Activated T-cell treated with anti-CD3 and anti-CD28 coated beads, Interleukin-2, amount 50 U/mL, for 4 hours (primary cell): Measurements from ENCODE around the gene TJP3. TPM values are rescaled to one million over a fixed set of nuclear protein-coding genes. Genes with fewer than 3 reads are reported as not detected.

ENCODE experiments used
- ATAC-seq, 2 donors: fragments of 200-7000 bp; cut with Tn5 transposase; one replicate each; pipeline ENCODE4 v1.10.0; 2021
- DNase-seq: peaks from one replicate; pipeline ENCODE4 v3.0.0-alpha.2; 2020
- H3K27me3 Mint-ChIP-seq: one replicate; pipeline ENCODE4 v1.8.0; 2021; ENCODE audit warnings: low read depth, mixed read lengths
- H3K36me3 Mint-ChIP-seq: one replicate; pipeline ENCODE4 v1.8.0; 2022; ENCODE audit warnings: mixed read lengths; ENCODE audit not compliant: insufficient read depth
- H3K4me1 Mint-ChIP-seq: one replicate; pipeline ENCODE4 v1.8.0; 2021; ENCODE audit warnings: low read depth, mixed read lengths
- H3K4me3 Mint-ChIP-seq: one replicate; pipeline ENCODE4 v1.8.0; 2021; ENCODE audit warnings: mild to moderate bottlenecking, moderate library complexity, mixed read lengths
- H3K9me3 Mint-ChIP-seq: one replicate; pipeline ENCODE4 v1.8.0; 2021; ENCODE audit warnings: mixed read lengths
- total RNA-seq, 3 donors: library from RNA; stranded (reverse); gene quantifications; one replicate each; pipeline ENCODE4 v1.2.1, GENCODE V29; 2021

TJP3 gene
- total RNA-seq, 3 donors from 2014 or later = 0.61 to 1.1 (median 0.66) TPM

DNA sequence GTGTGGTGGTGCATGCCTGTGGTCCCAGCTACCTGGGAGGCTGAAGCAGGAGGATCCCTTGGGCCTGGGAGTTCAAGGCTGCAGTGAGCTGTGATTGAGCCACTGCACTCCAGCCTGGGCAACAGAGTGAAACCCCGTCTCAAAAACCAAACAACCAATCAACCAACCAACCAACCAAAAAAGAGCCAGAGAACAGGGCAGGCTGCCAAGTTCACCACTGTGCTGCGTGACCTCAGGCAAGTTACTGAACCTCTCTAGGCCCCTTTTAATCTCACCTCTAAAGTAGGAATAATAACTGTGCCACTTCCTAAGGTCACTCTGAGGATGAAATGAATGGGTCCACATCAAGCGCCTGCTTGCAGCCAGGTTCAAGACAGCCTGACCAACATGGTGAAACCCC, 16.9 kb downstream of the TJP3 start:
- no peak for ATAC-seq
- Mint-ChIP-seq H3K4me1 (peaks cover 12% of the 10 kb centered on the region), H3K27me3 (peaks cover 4% of the 10 kb centered on the region), H3K36me3 (no peaks in the 10 kb centered on the region), H3K4me3 (no peak overlapping the region), H3K9me3 (no peaks in the 10 kb centered on the region)
- no peak for DNase-seq

DNA sequence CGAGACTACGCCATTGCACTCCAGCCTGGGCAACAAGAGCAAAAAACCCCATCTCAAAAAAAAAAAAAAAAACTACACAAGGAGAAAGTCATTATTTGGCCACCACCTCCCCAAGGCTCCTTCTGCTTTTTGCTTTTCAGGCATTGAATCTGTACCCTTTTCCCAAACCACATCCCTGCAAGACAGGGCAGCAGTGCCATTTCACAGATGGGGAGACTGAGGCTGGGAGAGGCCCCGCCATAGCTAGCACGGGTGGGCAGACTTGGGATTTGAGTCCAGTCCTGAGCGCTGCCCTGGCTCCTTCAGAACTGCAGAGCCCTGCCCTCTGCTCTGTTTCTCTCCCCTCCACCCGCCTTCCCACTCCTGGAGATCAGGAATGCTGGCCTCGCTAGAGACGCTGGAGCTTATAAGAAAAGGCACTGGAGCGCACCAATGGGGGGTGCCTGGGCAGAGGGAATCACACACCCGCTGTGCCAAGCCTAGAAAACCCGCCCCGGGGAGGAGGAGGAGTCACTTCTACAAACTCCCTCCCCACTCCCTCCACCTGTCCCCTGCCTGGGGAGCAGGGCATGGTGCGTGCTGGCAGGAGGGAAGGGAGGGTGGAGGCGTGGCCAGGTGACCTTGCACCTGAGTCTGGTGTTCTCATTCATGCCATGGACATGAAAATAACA, 17.6 kb downstream of the TJP3 start:
- no peak for ATAC-seq
- no peak for DNase-seq
- Mint-ChIP-seq H3K4me3 (no peak overlapping the region), H3K4me1 (peaks cover 12% of the 10 kb centered on the region), H3K36me3 (no peaks in the 10 kb centered on the region), H3K27me3 (peaks cover 4% of the 10 kb centered on the region), H3K9me3 (no peaks in the 10 kb centered on the region)

DNA sequence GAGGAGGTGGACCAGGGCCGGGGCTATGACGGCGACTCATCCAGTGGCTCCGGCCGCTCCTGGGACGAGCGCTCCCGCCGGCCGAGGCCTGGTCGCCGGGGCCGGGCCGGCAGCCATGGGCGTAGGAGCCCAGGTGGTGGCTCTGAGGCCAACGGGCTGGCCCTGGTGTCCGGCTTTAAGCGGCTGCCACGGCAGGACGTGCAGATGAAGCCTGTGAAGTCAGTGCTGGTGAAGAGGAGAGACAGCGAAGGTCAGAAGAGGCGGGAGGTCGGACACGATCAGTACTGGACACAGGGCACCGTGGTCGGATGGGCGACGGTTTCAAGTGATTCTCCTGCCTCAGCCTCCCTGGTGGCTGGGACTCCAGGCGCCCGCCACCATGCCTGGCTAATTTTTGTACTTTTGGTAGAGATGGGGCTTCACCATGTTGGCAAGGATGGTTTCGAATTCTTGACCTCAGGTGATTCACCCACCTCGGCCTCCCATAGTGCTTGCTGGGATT, 22.3 kb downstream of the TJP3 start:
- ATAC-seq (no peak), DNase-seq (no peak)
- H3K27me3 Mint-ChIP-seq = no peaks in the 10 kb centered on the region
- H3K4me3 Mint-ChIP-seq = no peak overlapping the region
- peaks cover 3% of the 10 kb centered on the region for H3K36me3 Mint-ChIP-seq
- no peaks in the 10 kb centered on the region for H3K9me3 Mint-ChIP-seq
- no peaks in the 10 kb centered on the region for H3K4me1 Mint-ChIP-seq

DNA sequence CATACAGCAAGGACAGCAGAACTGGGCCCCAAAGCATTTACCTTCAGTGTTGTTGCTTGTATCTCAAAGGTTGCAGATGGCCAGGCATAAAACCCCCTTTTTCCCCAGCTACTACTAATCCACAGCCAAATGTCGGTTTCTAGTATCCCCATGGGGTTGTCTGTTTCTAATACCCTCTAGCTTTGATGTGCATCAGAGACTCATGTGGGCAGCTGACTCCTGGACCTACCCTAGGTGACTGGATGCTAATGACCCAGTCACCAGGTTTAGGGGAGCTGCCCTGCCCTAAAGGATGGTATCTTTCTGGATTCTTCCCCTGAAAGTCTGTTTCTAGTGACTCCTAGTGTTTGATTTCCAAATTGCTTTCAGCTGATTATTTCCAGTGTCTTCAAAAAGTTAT, 23.9 kb downstream of the TJP3 start:
- Mint-ChIP-seq H3K27me3 (no peaks in the 10 kb centered on the region), H3K4me1 (no peaks in the 10 kb centered on the region), H3K4me3 (no peak overlapping the region), H3K9me3 (no peaks in the 10 kb centered on the region), H3K36me3 (peaks cover 3% of the 10 kb centered on the region)
- ATAC-seq (no peak), DNase-seq (no peak)

DNA sequence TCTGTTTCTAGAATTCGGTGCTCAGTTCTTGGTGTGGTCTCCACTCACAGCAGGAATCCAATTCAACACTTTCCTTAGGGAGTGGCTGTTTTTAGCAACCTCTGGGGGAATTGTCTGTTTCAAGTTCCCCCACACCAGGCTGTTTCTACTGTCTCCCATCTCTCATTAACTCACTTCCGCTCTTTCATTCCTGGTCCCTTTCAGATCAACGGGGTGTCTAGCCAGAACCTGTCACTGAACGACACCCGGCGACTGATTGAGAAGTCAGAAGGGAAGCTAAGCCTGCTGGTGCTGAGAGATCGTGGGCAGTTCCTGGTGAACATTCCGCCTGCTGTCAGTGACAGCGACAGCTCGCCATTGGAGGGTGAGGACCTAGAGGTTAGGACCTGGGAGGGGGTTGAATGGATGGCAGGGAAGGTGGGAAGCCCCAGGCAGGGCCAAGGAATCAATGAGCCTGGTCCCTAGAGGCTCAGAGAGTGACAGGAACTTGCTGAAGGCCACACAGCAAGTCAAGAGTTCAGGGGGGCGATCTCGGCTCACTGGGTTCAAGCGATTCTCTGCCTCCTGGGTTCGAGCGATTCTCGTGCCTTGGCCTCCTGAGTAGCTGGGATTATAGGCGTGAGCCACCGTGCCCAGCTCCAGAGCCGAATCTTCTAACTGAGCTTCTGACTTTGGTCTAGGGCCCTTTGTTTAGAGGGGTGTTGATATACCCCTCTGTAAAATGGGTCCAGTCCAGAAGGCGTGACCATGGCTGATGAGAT, 25.5 kb downstream of the TJP3 start:
- Mint-ChIP-seq H3K36me3 (peaks cover 3% of the 10 kb centered on the region), H3K4me1 (peaks cover 7% of the 10 kb centered on the region), H3K4me3 (no peak overlapping the region), H3K9me3 (no peaks in the 10 kb centered on the region), H3K27me3 (no peaks in the 10 kb centered on the region)
- DNase-seq (no peak), ATAC-seq (no peak)

DNA sequence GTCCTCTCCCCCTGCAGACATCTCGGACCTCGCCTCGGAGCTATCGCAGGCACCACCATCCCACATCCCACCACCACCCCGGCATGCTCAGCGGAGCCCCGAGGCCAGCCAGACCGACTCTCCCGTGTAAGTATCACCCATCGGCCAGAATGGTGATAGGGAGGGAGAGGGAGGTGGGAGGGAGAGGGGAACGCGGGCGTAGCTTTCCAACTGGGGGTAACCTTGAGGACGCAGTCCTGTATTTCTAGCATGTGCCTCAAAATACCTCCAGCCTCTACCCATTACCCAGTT, 26.1 kb downstream of the TJP3 start:
- ATAC-seq = no peak
- H3K9me3 Mint-ChIP-seq = no peaks in the 10 kb centered on the region
- peaks cover 3% of the 10 kb centered on the region for H3K36me3 Mint-ChIP-seq
- DNase-seq = no peak
- no peak overlapping the region for H3K4me3 Mint-ChIP-seq
- no peaks in the 10 kb centered on the region for H3K27me3 Mint-ChIP-seq
- H3K4me1 Mint-ChIP-seq = peaks cover 12% of the 10 kb centered on the region

DNA sequence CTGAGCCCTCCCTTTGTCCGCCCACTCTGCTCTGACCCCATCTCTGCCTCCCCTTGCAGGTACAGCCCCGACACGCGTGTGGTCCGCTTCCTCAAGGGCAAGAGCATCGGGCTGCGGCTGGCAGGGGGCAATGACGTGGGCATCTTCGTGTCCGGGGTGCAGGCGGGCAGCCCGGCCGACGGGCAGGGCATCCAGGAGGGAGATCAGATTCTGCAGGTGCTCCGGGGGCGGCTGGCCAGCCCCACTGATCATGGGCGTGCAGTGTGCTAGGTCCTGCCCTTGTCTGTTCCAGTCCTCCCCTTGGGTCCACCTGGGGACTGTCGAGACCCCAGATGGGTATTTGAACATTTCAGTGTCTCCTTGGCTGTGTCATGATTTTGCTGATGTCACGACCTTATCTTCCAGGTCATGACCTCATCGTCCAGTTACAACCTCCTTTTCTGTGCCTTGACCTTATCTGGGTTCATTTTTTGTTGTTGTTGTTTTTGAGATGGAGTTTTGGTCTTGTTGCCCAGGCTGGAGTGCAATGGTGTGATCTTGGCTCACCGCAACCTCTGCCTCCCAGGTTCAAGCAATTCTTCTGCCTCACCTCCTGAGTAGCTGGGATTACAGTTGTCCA, 28.0 kb downstream of the TJP3 start:
- H3K9me3 Mint-ChIP-seq = no peaks in the 10 kb centered on the region
- DNase-seq = no peak
- no peak overlapping the region for H3K4me3 Mint-ChIP-seq
- H3K4me1 Mint-ChIP-seq = peaks cover 18% of the 10 kb centered on the region
- no peaks in the 10 kb centered on the region for H3K27me3 Mint-ChIP-seq
- H3K36me3 Mint-ChIP-seq = peaks cover 3% of the 10 kb centered on the region
- ATAC-seq = no peak

DNA sequence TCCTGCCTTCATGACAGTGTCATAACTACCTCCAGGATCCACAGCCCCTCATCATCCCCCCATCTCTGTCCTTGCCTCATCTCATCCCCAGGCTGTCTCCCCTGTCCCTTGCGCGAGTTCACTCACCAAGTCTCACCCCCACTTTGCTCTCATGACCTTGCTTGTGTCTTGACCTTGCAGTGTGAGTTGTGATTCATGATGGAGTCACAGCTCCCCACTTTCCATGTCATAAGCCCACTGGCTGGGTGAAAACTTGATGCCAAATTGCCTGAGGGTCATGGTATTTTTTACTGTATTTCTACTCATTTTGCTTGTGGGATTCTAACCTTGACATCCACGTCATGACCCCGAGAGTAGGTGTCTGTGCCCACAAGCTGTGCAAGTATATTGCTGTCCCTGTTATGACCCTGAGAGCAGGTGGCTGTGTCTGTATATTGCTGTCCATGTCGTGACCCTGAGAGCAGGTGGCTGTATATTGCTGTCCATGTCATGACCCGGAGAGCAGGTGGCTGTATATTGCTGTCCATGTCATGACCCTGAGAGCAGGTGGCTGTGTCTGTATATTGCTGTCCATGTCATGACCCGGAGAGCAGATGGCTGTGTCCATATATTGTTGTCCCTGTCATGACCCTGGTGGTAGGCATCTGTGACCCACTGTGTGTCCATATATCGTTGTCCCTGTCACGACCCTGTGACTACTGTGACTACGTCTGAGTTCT, 29.5 kb downstream of the TJP3 start:
- no peaks in the 10 kb centered on the region for H3K36me3 Mint-ChIP-seq
- no peak for ATAC-seq
- no peaks in the 10 kb centered on the region for H3K27me3 Mint-ChIP-seq
- no peaks in the 10 kb centered on the region for H3K9me3 Mint-ChIP-seq
- peaks cover 18% of the 10 kb centered on the region for H3K4me1 Mint-ChIP-seq
- no peak overlapping the region for H3K4me3 Mint-ChIP-seq
- no peak for DNase-seq

DNA sequence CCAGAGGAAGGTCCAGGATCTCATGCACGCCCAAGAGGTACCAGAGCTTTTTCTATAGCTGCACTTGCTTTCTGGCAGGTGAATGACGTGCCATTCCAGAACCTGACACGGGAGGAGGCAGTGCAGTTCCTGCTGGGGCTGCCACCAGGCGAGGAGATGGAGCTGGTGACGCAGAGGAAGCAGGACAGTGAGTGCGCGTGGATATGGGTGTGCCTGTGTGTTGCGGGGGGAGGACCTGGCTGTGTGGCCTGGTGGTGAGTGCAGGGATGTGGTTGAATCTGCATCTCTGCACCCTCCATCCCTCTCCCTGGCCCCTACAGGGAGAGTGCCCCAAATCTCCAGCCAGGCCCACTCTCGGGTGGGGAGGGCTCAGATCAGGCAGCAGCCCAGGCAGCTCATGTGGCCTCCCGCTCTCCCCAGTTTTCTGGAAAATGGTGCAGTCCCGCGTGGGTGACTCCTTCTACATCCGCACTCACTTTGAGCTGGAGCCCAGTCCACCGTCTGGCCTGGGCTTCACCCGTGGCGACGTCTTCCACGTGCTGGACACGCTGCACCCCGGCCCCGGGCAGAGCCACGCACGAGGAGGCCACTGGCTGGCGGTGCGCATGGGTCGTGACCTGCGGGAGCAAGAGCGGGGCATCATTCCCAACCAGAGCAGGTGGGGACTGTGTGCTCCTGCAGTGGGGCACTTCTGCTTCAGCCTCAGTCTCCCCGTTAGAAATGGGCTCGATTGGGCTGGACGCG, 30.5 kb downstream of the TJP3 start:
- Mint-ChIP-seq H3K27me3 (no peaks in the 10 kb centered on the region), H3K36me3 (no peaks in the 10 kb centered on the region), H3K4me3 (no peak overlapping the region), H3K4me1 (peaks cover 18% of the 10 kb centered on the region), H3K9me3 (no peaks in the 10 kb centered on the region)
- ATAC-seq (no peak), DNase-seq (no peak)

DNA sequence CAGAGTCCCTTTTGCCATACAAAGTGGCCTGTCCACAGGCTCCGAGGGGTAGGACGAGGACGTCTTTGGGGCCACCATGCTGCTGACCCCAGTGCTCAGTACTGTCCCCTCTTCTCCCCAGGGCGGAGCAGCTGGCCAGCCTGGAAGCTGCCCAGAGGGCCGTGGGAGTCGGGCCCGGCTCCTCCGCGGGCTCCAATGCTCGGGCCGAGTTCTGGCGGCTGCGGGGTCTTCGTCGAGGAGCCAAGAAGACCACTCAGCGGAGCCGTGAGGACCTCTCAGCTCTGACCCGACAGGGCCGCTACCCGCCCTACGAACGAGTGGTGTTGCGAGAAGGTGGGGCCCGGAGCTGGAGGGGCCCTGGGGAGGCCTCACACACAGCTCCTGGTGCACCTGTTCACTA, 32.2 kb downstream of the TJP3 start:
- peaks cover 18% of the 10 kb centered on the region for H3K4me1 Mint-ChIP-seq

DNA sequence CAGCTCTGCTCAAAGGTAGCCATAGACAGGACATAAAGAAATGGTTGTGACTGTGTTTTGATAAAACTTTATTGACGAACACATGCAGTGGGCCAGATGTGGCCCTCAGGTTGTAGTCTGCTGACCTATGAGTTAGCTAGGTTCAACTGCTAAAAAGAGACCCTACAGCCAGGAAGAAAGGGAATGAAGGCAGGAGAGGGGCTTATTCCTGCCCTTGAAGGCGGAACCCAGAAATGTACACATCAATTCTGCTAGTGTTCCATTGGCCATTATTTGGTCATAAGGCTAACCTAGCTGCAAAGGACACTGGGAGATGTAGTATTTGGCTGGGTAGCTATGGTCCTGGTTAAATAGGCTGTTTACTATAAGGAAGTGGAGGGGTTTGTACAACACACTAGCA, 35.3 kb downstream of the TJP3 start:
- DNase-seq = no peak
- Mint-ChIP-seq H3K4me3 (no peak overlapping the region), H3K4me1 (peaks cover 12% of the 10 kb centered on the region), H3K9me3 (no peaks in the 10 kb centered on the region), H3K36me3 (no peaks in the 10 kb centered on the region), H3K27me3 (no peaks in the 10 kb centered on the region)
- ATAC-seq = no peak

More for the DNA sequence above, 32.2 kb downstream of the TJP3 start:
- Mint-ChIP-seq H3K27me3 (no peaks in the 10 kb centered on the region), H3K36me3 (no peaks in the 10 kb centered on the region), H3K4me3 (no peak overlapping the region), H3K9me3 (no peaks in the 10 kb centered on the region)
- ATAC-seq (no peak), DNase-seq (no peak)

DNA sequence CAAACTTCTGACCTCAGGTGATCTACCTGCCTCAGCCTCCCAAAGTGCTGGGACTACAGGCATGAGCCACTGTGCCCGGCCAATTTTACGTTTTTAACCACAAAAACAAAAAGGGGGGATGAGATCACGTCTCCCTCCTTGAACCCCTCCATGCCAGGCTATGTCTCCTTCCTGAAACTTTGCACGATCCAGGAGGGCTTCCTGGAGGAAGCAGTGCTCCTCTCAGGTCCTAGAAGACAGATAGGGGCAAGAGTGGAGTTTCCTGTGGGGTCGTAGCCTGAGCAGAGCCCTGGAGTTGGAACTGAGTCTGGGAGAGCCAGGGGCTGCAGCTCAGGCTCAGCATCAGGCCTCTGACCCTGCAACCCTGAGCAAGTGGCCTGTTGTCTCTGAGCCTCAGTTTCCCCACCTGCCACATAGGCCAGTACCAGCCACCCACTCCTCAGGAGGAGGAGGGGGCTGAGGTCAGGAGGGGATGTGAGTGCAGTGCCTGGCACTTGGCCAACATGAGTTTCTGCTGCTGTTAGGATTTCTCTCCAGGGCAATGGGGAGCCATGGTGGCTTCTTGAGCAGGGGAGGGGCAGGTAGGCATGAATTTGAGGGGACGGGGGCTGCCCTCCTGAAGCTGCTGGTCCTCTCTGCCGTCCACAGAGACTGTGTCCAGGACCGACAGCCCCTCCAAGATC, 37.3 kb downstream of the TJP3 start:
- Mint-ChIP-seq H3K27me3 (no peaks in the 10 kb centered on the region), H3K4me1 (no peaks in the 10 kb centered on the region), H3K36me3 (peaks cover 11% of the 10 kb centered on the region), H3K9me3 (no peaks in the 10 kb centered on the region), H3K4me3 (no peak overlapping the region)
- ATAC-seq (no peak), DNase-seq (no peak)

DNA sequence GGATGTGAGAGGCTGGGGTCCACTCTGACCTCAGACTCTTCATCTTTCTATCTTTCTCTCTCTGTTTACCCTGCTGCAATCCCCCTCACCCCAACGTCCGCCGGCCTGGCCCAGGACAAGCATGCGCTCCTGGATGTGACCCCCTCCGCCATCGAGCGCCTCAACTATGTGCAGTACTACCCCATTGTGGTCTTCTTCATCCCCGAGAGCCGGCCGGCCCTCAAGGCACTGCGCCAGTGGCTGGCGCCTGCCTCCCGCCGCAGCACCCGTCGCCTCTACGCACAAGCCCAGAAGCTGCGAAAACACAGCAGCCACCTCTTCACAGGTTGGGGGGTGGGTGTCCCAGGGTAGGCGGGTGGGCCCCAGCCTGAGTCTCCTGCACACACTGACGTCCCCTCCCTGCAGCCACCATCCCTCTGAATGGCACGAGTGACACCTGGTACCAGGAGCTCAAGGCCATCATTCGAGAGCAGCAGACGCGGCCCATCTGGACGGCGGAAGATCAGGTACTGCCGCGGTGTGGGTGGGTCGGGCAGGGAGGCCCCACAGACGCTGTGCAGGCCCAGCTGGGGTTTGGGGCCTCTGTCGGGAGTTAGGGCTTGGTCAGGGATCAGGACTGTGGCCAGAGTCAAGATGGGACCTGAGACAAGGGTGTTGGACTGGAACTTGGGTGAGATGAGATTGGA, 38.3 kb downstream of the TJP3 start:
- no peak for ATAC-seq
- no peak for DNase-seq
- Mint-ChIP-seq H3K36me3 (peaks cover 16% of the 10 kb centered on the region), H3K4me1 (no peaks in the 10 kb centered on the region), H3K4me3 (no peak overlapping the region), H3K9me3 (no peaks in the 10 kb centered on the region), H3K27me3 (no peaks in the 10 kb centered on the region)
